Activated naive CD4-positive, alpha-beta T cell treated with anti-CD3 and anti-CD28 coated beads, Interleukin-2, amount 50 U/mL, for 24 hours (primary cell): ENCODE measurements around the gene HELZ.
"Not testable (repeated sequence)": the region's sequence is repeated elsewhere in the genome, so short reads cannot be mapped to it uniquely, and the experiment has no call there.

ENCODE experiments used
- H3K27ac Mint-ChIP-seq: one replicate; pipeline ENCODE4 v1.8.0; 2021; ENCODE audit warnings: mild to moderate bottlenecking, mixed read lengths
- H3K27me3 Mint-ChIP-seq: one replicate; pipeline ENCODE4 v1.8.0; 2021; ENCODE audit warnings: mixed read lengths
- H3K36me3 Mint-ChIP-seq: one replicate; pipeline ENCODE4 v1.8.0; 2021; ENCODE audit warnings: mixed read lengths
- H3K4me1 Mint-ChIP-seq: one replicate; pipeline ENCODE4 v1.8.0; 2021; ENCODE audit warnings: mixed read lengths
- H3K4me3 Mint-ChIP-seq: one replicate; pipeline ENCODE4 v1.8.0; 2021; ENCODE audit warnings: mild to moderate bottlenecking, mixed read lengths
- H3K9me3 Mint-ChIP-seq: one replicate; pipeline ENCODE4 v1.8.0; 2021; ENCODE audit warnings: mixed read lengths

HELZ gene

GRCh38 chr17:67157732-67158639, 87.0 kb downstream of the HELZ start:
- H3K36me3 Mint-ChIP-seq, result peaks cover 25% of the 10 kb centered on the region
- peak overlapping the region; percentile 78 for H3K27ac Mint-ChIP-seq
- no peaks in the 10 kb centered on the region for H3K27me3 Mint-ChIP-seq
- peaks cover 30% of the 10 kb centered on the region for H3K4me1 Mint-ChIP-seq
- no peak overlapping the region for H3K4me3 Mint-ChIP-seq
- H3K9me3 Mint-ChIP-seq, result no peaks in the 10 kb centered on the region

GRCh38 chr17:67156269-67157199, 88.5 kb downstream of the HELZ start:
- H3K4me1 Mint-ChIP-seq, result peaks cover 42% of the 10 kb centered on the region
- H3K36me3 Mint-ChIP-seq, result peaks cover 33% of the 10 kb centered on the region
- no peak overlapping the region for H3K4me3 Mint-ChIP-seq
- H3K27ac Mint-ChIP-seq, result no peak overlapping the region
- H3K27me3 Mint-ChIP-seq, result no peaks in the 10 kb centered on the region
- H3K9me3 Mint-ChIP-seq, result no peaks in the 10 kb centered on the region

DNA sequence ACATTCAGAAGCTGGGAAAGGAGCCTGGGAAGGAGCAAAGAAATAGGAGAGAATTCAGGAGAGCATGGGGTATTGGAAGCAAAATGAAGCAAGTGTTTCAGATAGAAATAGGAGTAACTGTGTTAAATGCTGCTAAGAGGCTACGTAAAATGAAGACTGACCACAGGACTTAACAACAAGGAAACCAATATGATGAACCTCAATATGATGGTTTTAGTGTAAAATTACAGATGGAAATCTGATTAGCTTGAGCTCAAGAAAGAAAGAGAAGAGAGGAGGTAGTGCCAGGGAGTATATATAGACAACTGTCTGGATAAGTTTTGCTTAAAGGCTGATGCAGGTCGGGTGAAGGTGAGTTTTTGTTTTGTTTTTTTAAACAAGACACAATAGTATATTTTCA, 92.2 kb downstream of the HELZ start:
- Mint-ChIP-seq H3K27ac (peak overlapping the region; percentile 44), H3K36me3 (peaks cover 38% of the 10 kb centered on the region), H3K4me3 (no peak overlapping the region), H3K27me3 (no peaks in the 10 kb centered on the region), H3K4me1 (peaks cover 33% of the 10 kb centered on the region), H3K9me3 (no peaks in the 10 kb centered on the region)

- Mint-ChIP-seq H3K27me3 (no peaks in the 10 kb centered on the region), H3K9me3 (no peaks in the 10 kb centered on the region), H3K27ac (peak overlapping the region; percentile 19), H3K36me3 (peaks cover 38% of the 10 kb centered on the region), H3K4me1 (peaks cover 24% of the 10 kb centered on the region), H3K4me3 (no peak overlapping the region)
Observed at GRCh38 chr17:67151717-67152116, 93.3 kb downstream of the HELZ start.

DNA sequence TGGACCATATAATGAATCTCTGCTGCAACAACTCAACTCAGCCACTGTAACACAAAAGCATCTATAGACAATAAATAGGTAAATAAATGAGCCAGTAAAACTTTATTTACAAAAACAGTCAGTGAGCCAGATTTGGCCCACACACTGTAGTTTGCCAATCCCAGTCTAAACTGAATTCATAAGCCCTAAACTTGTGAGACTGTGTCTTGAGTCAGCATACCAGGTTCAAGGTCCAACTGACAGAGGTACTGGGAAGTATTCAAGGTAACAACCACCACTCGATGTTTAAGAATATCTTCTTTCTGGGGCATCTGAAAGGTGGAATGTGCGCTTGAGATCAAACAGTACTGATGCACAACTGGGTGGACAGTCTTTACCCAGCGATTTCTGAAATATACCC, 94.2 kb downstream of the HELZ start:
- H3K27ac Mint-ChIP-seq, result no peak overlapping the region
- peaks cover 34% of the 10 kb centered on the region for H3K36me3 Mint-ChIP-seq
- H3K4me1 Mint-ChIP-seq, result peaks cover 18% of the 10 kb centered on the region

DNA sequence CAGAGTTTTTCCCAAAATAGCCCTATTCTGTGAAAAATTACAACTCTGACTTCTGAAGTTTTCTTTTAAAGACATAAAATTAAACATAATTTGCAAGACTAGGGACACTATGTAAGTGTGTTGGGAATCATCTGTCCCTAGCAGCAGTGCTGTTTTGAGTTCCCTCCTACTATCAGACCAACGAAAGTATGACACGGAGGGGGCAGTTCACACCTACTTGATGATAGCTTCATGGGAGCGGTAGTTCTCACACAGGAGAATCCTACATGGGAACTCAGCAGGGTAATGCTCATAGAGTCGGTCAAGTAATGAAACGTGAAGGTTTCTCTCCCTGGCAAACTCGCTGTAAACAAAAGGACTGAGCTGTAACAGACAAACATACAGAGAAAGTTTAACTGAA, 96.6 kb downstream of the HELZ start:
- no peak overlapping the region for H3K27ac Mint-ChIP-seq
- peaks cover 42% of the 10 kb centered on the region for H3K36me3 Mint-ChIP-seq
- H3K4me3 Mint-ChIP-seq, result no peak overlapping the region
- peaks cover 13% of the 10 kb centered on the region for H3K4me1 Mint-ChIP-seq
- no peaks in the 10 kb centered on the region for H3K9me3 Mint-ChIP-seq
- no peaks in the 10 kb centered on the region for H3K27me3 Mint-ChIP-seq

More for the DNA sequence above, 94.2 kb downstream of the HELZ start:
- Mint-ChIP-seq H3K9me3 (no peaks in the 10 kb centered on the region), H3K4me3 (no peak overlapping the region), H3K27me3 (no peaks in the 10 kb centered on the region)

DNA sequence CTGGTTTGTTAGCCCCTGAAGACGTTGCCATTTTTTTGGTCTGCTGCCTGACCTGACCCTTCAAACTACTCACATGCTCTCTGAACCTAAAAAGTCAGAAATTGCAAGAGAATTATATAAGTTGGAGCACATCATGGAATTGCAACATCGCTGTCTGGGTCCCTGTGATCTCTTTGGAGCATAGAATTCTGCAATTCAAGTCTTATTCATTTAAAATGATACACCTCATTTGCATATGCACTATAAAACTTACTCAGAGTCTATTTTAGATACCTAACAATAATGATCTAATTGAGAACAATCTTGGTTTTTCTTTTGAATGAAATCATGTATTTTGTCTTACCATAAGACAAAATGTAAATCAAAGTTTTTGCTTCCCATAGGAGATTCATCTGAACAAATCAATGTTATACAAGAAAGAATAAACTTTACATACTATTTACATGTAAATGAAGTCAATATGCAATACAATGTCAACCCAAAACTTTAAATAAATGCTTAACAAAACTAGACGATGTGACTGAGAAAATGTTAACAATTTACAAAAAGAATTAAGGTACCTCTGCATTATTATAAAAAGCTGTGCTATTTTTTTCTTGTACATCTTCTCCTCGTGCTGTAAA, 99.7 kb downstream of the HELZ start:
- H3K4me1 Mint-ChIP-seq, result peaks cover 5% of the 10 kb centered on the region
- H3K27ac Mint-ChIP-seq, result no peak overlapping the region
- H3K27me3 Mint-ChIP-seq, result no peaks in the 10 kb centered on the region
- peaks cover 43% of the 10 kb centered on the region for H3K36me3 Mint-ChIP-seq
- no peak overlapping the region for H3K4me3 Mint-ChIP-seq
- H3K9me3 Mint-ChIP-seq, result no peaks in the 10 kb centered on the region

- Mint-ChIP-seq H3K27ac (no peak overlapping the region), H3K9me3 (no peaks in the 10 kb centered on the region), H3K4me3 (no peak overlapping the region), H3K27me3 (no peaks in the 10 kb centered on the region), H3K4me1 (peaks cover 24% of the 10 kb centered on the region), H3K36me3 (peaks cover 42% of the 10 kb centered on the region)
Observed at GRCh38 chr17:67143318-67143717, 101.7 kb downstream of the HELZ start.

GRCh38 chr17:67142030-67142429, 103.0 kb downstream of the HELZ start:
- not testable (repeated sequence) for H3K9me3 Mint-ChIP-seq, H3K27ac Mint-ChIP-seq, H3K27me3 Mint-ChIP-seq, H3K4me3 Mint-ChIP-seq
- H3K36me3 Mint-ChIP-seq, result peaks cover 35% of the 10 kb centered on the region
- H3K4me1 Mint-ChIP-seq, result peaks cover 31% of the 10 kb centered on the region

DNA sequence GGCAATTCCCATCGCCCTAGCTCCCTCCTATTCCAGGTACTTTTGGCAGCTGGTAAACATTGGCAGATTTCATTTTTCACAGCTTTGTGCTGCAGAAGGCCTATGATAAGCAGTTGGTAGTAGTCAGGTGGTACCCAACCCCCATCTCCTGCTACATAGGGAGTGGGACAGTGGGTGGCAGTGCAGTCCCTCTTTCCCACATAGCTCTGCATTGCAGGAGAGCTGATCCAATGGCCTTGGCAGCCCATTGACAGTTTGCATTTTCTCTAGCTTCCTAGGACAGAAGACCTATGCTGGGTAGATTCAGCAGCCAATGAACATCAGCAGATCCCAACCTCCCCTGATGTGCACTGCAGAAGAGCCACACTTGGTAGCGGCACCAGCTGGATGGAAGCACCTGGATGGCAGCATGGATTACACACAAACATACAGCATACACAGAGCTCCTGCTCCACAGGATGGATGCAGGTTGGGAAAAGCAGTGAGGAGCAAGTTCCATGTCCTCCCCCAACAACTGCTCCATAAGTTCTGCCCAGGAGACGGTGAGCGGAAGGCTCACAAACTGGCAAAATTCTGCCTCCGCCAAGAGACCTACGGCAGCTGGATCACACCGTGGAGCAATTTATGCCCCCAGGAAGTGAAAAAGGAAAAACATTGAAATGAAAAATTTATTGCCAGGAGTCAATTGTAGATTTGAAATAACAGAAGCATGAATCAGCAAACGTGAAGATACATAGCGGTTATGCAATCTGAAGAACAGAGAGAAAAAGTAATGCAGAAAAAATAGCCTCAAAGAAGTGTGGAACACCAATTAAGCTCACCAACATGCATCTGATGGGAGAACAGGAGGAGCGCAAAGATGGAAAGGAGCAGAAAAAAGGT, 105.0 kb downstream of the HELZ start:
- H3K36me3 Mint-ChIP-seq, result peaks cover 28% of the 10 kb centered on the region
- H3K4me1 Mint-ChIP-seq, result peaks cover 31% of the 10 kb centered on the region
- H3K27ac Mint-ChIP-seq, result no peak overlapping the region
- no peaks in the 10 kb centered on the region for H3K27me3 Mint-ChIP-seq
- no peak overlapping the region for H3K4me3 Mint-ChIP-seq
- no peaks in the 10 kb centered on the region for H3K9me3 Mint-ChIP-seq

GRCh38 chr17:67139289-67139688, 105.7 kb downstream of the HELZ start:
- Mint-ChIP-seq H3K36me3 (peaks cover 27% of the 10 kb centered on the region), H3K9me3 (no peaks in the 10 kb centered on the region), H3K27ac (no peak overlapping the region), H3K4me3 (no peak overlapping the region), H3K4me1 (peaks cover 31% of the 10 kb centered on the region), H3K27me3 (no peaks in the 10 kb centered on the region)

GRCh38 chr17:67138392-67138791, 106.6 kb downstream of the HELZ start:
- Mint-ChIP-seq H3K27me3 (no peaks in the 10 kb centered on the region), H3K9me3 (no peaks in the 10 kb centered on the region), H3K27ac (no peak overlapping the region), H3K4me1 (peaks cover 31% of the 10 kb centered on the region), H3K4me3 (no peak overlapping the region), H3K36me3 (peaks cover 23% of the 10 kb centered on the region)

- no peak overlapping the region for H3K4me3 Mint-ChIP-seq
- H3K9me3 Mint-ChIP-seq, result no peaks in the 10 kb centered on the region
- H3K4me1 Mint-ChIP-seq, result peaks cover 31% of the 10 kb centered on the region
- peaks cover 21% of the 10 kb centered on the region for H3K36me3 Mint-ChIP-seq
- H3K27me3 Mint-ChIP-seq, result no peaks in the 10 kb centered on the region
- no peak overlapping the region for H3K27ac Mint-ChIP-seq
Observed at GRCh38 chr17:67137860-67138259, 107.1 kb downstream of the HELZ start.

GRCh38 chr17:67137026-67137370, 108.0 kb downstream of the HELZ start:
- Mint-ChIP-seq H3K4me3 (no peak overlapping the region), H3K27ac (no peak overlapping the region), H3K4me1 (peaks cover 31% of the 10 kb centered on the region), H3K36me3 (peaks cover 16% of the 10 kb centered on the region), H3K9me3 (no peaks in the 10 kb centered on the region), H3K27me3 (no peaks in the 10 kb centered on the region)
